Head of caudate nucleus (tissue), 42 donors: Measurements from ENCODE around the gene BIRC2.
"Not testable (repeated sequence)": the region's sequence is repeated elsewhere in the genome, so short reads cannot be mapped to it uniquely, and the experiment has no call there.

ENCODE experiments used
- DNase-seq, 42 donors: peaks; one replicate each; pipeline versions ENCODE4 v3.0.0 to v3.0.0-alpha.2; 2020 to 2021; ENCODE audit warnings: mixed read lengths in 7 of 42
- intact Hi-C: fragments of 100-400 bp; cut with DNase I; formaldehyde crosslinking; loops from one replicate; pipeline ENCODE4 v1.15.0; 2022

Gene BIRC2

GRCh38 chr11:102361086-102362031 lies 14.3 kb downstream of the BIRC2 start:
- DNase-seq, result no peak
- intact Hi-C loops, result no loop called here

GRCh38 chr11:102364991-102365390 lies 18.0 kb downstream of the BIRC2 start:
- intact Hi-C loops, result no loop called here
- DNase-seq, result no peak

DNA sequence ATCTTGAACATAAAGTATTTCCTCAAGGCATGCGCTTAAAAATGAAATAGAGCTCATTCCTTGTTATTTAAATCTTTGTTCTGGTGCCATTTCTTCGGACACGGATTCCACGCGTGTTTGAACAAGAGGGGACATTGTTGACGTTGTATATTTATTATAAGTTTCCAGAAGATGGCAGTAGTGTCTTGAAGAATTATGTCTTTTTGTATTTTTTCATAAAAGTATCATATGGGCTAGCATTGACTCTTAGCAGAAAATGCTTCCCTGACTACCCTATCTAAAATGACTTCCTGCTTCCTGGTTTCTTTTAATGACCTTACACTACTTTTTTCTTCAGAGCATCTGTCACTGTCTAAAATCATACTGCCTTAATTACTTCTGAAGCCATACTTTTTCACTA lies 20.4 kb downstream of the BIRC2 start:
- intact Hi-C loops, result no loop called here
- DNase-seq, result peak in 1 of 42 donors; percentile 10

GRCh38 chr11:102368472-102368871 lies 21.5 kb downstream of the BIRC2 start:
- DNase-seq, result no peak
- intact Hi-C loops, result no loop called here

GRCh38 chr11:102374633-102375424 lies 27.8 kb downstream of the BIRC2 start:
- DNase-seq, intact Hi-C loops: not testable (repeated sequence)

DNA sequence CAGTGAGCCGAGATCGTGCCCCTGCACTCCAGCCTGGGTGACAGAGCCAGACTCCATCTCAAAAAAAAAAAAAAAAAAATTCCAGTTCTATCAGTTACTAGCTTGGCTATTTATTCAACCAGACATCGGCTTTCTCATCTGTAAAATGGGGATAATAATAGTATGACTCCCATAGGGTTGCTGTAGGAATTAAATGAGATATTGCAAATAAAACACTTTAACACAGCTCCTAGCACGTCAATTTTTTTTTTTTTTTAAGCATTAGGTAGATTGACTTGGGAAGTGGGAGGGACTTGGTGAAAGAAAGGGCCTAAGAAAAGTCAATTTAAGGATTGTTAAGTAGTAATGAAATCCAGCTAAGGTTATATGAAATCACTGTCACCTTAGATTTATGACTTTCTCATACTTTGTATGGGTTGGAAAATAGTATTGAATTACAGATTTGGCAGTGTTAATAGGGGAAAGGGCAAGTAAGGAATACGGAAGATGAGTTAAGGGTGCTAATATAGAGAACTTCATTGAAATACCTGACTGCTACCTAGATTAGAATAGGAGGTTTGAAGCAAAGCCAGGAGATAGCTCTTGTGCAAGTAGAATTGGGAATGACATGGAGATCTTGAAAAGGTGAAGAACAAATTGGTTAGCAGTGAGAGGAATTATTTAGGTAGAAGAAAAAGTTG lies 28.8 kb downstream of the BIRC2 start:
- no peak for DNase-seq
- intact Hi-C loops, result no loop called here

GRCh38 chr11:102377891-102378290 lies 30.9 kb downstream of the BIRC2 start:
- DNase-seq, result no peak
- intact Hi-C loops, result no loop called here

DNA sequence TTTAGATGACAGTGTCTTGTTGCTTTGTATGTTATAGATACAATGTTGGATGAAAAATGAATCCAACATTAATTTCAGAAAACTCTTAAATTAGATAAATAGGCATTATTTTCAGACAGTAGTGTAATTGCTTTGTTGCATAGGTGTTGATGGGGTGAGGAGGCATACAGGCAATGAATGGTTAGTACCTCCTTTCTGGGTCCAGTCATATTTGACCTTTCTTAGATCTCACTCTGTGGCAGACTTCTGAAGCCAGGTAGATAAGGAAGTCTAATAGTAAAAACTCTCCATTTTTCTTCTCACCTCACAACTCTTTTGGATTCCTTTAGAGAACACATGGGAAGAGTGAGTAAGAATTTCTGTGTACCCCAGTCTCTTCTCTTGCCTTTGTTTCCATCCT lies 31.8 kb downstream of the BIRC2 start:
- no peak for DNase-seq

GRCh38 chr11:102382384-102382783 lies 35.4 kb downstream of the BIRC2 start:
- intact Hi-C loops, result no loop called here

More for the DNA sequence above, 31.8 kb downstream of the BIRC2 start:
- intact Hi-C loops, result no loop called here

GRCh38 chr11:102383839-102384238 lies 36.8 kb downstream of the BIRC2 start:
- DNase-seq, result no peak
- intact Hi-C loops, result no loop called here

More at GRCh38 chr11:102382384-102382783, 35.4 kb downstream of the BIRC2 start:
- DNase-seq, result no peak

GRCh38 chr11:102384419-102385079 lies 37.5 kb downstream of the BIRC2 start:
- intact Hi-C loops, result no loop called here
- DNase-seq, result peak in 1 of 42 donors; percentile 5

DNA sequence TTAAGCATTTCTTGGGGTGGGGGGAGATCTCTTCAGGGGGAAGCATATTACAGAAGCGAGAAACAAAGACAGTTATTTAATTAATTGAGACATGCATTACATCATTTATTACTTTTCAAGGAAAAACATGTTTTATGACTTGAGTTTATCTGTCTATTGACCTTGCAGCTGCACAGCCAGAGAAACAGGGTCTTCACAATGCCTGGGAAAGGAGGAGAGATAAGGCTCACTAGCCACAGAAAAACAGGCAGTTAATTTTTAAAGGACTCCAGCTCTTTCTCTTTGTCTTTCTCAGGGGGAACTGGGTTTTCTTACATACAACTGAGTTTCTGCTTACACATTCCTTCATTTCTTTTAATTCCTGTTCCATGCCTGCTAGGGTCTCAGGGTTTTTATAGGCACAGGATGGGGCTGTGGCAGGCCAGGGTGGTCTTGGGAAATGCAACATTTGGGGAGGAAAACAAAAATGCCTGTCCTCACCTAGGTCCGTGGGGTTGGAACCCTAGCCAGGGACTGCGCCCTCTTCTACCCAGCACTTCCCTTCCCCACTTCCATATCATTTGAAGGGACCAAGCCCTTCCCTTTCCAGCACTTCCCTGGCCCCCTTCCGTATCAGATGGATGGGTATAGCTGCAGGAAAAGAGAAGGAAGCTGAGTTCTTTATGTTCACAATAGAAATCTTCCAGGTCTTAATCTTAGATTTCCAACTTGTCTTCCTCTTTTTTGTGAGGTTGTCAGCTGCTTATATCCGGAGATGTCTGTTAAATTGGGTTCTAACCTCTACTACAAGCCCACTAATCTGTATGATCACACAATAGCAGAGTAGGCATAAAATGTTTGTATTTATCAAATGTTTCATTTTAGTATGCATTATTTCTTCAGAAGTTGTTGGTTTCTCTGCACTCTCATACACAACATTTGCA lies 38.3 kb downstream of the BIRC2 start:
- intact Hi-C loops, result no loop called here
- no peak for DNase-seq

DNA sequence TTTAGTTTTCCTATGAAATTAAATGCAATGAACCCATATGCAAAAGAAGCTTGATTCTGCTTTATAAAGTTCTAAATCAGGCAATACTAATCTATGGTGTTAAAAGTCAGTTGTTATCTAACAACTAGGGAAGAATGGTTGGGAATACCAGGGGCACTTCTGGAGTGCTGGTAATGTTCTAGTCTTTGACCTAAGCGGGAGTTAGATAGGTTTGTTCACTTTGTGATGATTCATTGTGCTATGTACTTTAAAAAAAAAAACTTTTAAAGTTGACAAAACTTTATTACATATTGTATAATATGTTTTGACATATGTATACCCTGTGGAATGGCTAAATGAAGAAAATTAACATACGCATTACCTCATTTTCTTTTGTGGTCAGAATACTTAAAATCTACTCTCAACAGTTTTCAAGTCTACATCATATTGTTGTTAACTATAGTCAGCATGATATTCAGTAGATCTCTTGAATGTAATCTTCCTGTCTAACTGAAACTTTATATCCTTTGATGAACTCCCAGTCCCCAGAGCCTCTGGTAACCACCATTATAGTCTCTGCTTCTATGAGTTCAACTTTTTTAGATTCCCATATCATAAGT lies 39.2 kb downstream of the BIRC2 start:
- DNase-seq, result no peak
- intact Hi-C loops, result no loop called here

GRCh38 chr11:102387043-102387781 lies 40.2 kb downstream of the BIRC2 start:
- no peak for DNase-seq
- intact Hi-C loops, result no loop called here

- DNase-seq, result no peak
- intact Hi-C loops, result no loop called here
Measured at GRCh38 chr11:102389253-102389652, 42.2 kb downstream of the BIRC2 start.

- DNase-seq, result peak; percentile 54 to 91 (median 80)
- intact Hi-C loops, result loop anchor here (1.0 to 5.0 kb wide), 2 partner anchors 61 to 104 kb away; partner anchors contain the start of gene TMEM123
Measured at GRCh38 chr11:102390667-102391465, 43.9 kb downstream of the BIRC2 start.
